GM12878 (cell line): ENCODE data around the gene PDGFB. TPM values are rescaled to one million over a fixed set of nuclear protein-coding genes. Genes with fewer than 3 reads are reported as not detected.

Source experiments
- BCLAF1 ChIP-seq: fragments of 450-650 bp; IDR thresholded peaks from 2 replicates; pipeline ENCODE4 v1.6.1; 2017; ENCODE audit warnings: antibody characterized with exemption, mild to moderate bottlenecking, moderate library complexity
- CEBPZ ChIP-seq: fragments of 150-350 bp; IDR thresholded peaks from 2 replicates; pipeline ENCODE4 v1.6.1; 2016; ENCODE audit warnings: low read depth, low read length
- CUX1 ChIP-seq: IDR thresholded peaks from 2 replicates; pipeline ENCODE4 v1.6.1; 2012; ENCODE audit warnings: improper control_type of control experiment, low read depth, low read length; ENCODE audit not compliant: insufficient replicate concordance
- DPF2 ChIP-seq: fragments of 450-650 bp; IDR thresholded peaks from 2 replicates; pipeline ENCODE4 v1.6.1; 2017; ENCODE audit warnings: mild to moderate bottlenecking
- ELK1 ChIP-seq: IDR thresholded peaks from 2 replicates; pipeline ENCODE4 v1.6.1; 2012; ENCODE audit warnings: low read depth, low read length, improper control_type of control experiment
- IRF5 ChIP-seq: fragments of 450-650 bp; IDR thresholded peaks from 2 replicates; pipeline ENCODE4 v1.6.1; 2017; ENCODE audit warnings: borderline replicate concordance
- LARP7 ChIP-seq: fragments of 450-650 bp; IDR thresholded peaks from 2 replicates; pipeline ENCODE4 v1.6.1; 2017; ENCODE audit warnings: mild to moderate bottlenecking
- NFIC ChIP-seq: IDR thresholded peaks from 2 replicates; pipeline ENCODE4 v1.6.1; 2012; ENCODE audit warnings: low read depth, mild to moderate bottlenecking, inconsistent platforms, low read length, moderate library complexity
- RAD51 ChIP-seq: fragments of 450-650 bp; IDR thresholded peaks from 2 replicates; pipeline ENCODE4 v1.6.1; 2016; ENCODE audit warnings: moderate library complexity, mild to moderate bottlenecking, inconsistent platforms
- polyA plus RNA-seq, 11 experiments: library from polyadenylated mRNA; depleted of rRNA in 4 of 11; unstranded in 6 of 11; stranded (reverse) in 5 of 11; fragments of >200 nt; fragmentation: Nextera tagmentation in 4 of 11; fragmentation: Illumina TruSeq in 1 of 11; extraction: Ambion mirVana in 4 of 11; extraction: Trizol in 1 of 11; gene quantifications; 1 replicate in 1 of 11; 2 replicates in 10 of 11; pipeline versions ENCODE4 v1.2.1 to v1.2.3, GENCODE V29; 2011 to 2016; ENCODE audit warnings: inconsistent platforms in 2 of 11, missing spikeins in 2 of 11, low read depth in 1 of 11
- total RNA-seq, 4 experiments: library from RNA; depleted of rRNA in 3 of 4; stranded (reverse); fragments of >200 nt in 3 of 4; fragmentation: Illumina TruSeq in 1 of 4; extraction: Trizol in 1 of 4; gene quantifications; 2 replicates each; pipeline versions ENCODE4 v1.2.1 to v1.2.3, GENCODE V29; 2013 to 2021

PDGFB gene
- total and polyA plus RNA-seq, 10 of the 15 experiments (the other 5 are each of a cell fraction or from before 2014, with no cell fraction given) = 0.13 to 1.1 (median 0.56) TPM; not detected in 1

- TF ChIP-seq BCLAF1 (no peak), RAD51 (no peak), CEBPZ (no peak), LARP7 (no peak), ELK1 (no peak), NFIC (no peak), DPF2 (no peak), CUX1 (no peak), IRF5 (no peak)
- TF ChIP-seq, all 136 proteins: peak for 0
Observed at GRCh38 chr22:39208013-39208680, 36.6 kb downstream of the PDGFB start (continued).
